SJCRH30 (cell line): Measurements from ENCODE around the gene AMBRA1. TPM values are rescaled to one million over a fixed set of nuclear protein-coding genes. Genes with fewer than 3 reads are reported as not detected.
"Not testable (repeated sequence)": the region's sequence is repeated elsewhere in the genome, so short reads cannot be mapped to it uniquely, and the experiment has no call there.

ENCODE experiments used
- DNase-seq, 2 experiments: peaks; one replicate each; pipeline ENCODE4 v3.0.0-alpha.2; 2015 to 2020
- H3K27ac ChIP-seq: fragments of 250-450 bp; sonication (Bioruptor Pico); 2 replicates; pipeline ENCODE4 v1.5.1; 2020; ENCODE audit warnings: mild to moderate bottlenecking, moderate library complexity
- H3K27me3 ChIP-seq: fragments of 250-450 bp; sonication (Bioruptor Pico); 2 replicates; pipeline ENCODE4 v1.5.1; 2020; ENCODE audit warnings: mild to moderate bottlenecking, moderate library complexity
- H3K36me3 ChIP-seq: fragments of 250-450 bp; sonication (Bioruptor Pico); 2 replicates; pipeline ENCODE4 v1.5.1; 2020; ENCODE audit warnings: mild to moderate bottlenecking, moderate library complexity
- H3K4me1 ChIP-seq: fragments of 250-450 bp; sonication (Bioruptor Pico); 2 replicates; pipeline ENCODE4 v1.5.1; 2020; ENCODE audit warnings: mild to moderate bottlenecking, moderate library complexity
- H3K4me3 ChIP-seq: fragments of 250-450 bp; sonication (Bioruptor Pico); 2 replicates; pipeline ENCODE4 v1.5.1; 2020; ENCODE audit warnings: mild to moderate bottlenecking, moderate library complexity
- H3K9me3 ChIP-seq: fragments of 250-450 bp; sonication (Bioruptor Pico); replicated peaks from 2 replicates; pipeline ENCODE4 v1.5.1; 2020; ENCODE audit warnings: mild to moderate bottlenecking, moderate library complexity
- total RNA-seq: library from RNA; depleted of rRNA; stranded (reverse); fragments of >200 nt; shearing (Covaris generic); gene quantifications from 2 replicates; pipeline ENCODE4 v1.2.3, GENCODE V29; 2014

AMBRA1 gene
- total RNA-seq, 1 experiment from 2014 or later: 23.1 TPM

DNA sequence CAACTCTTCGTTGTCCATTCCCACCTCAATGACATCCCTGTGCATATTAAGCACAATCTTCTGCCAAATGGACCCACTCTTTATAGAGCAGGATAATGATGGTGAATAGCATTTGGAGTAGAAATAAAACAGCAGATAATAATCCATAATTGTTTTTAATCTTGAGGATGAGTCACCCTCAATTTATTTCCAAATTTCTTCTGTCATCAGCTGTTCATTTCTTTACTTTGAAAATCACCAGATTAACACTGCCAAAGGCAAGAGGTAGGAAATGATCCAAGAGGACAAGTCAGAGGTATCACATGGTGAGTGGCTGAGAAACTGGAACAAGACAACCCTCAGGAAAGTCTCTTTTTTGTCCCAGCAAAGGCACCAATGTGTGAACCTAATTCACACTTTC is 7.3 kb upstream of the AMBRA1 start:
- no peak overlapping the region for H3K27ac ChIP-seq
- no peaks in the 10 kb centered on the region for H3K27me3 ChIP-seq
- no peak overlapping the region for H3K4me3 ChIP-seq
- no peak for DNase-seq
- H3K9me3 ChIP-seq: no peaks in the 10 kb centered on the region
- H3K4me1 ChIP-seq: no peaks in the 10 kb centered on the region
- H3K36me3 ChIP-seq: no peaks in the 10 kb centered on the region

DNA sequence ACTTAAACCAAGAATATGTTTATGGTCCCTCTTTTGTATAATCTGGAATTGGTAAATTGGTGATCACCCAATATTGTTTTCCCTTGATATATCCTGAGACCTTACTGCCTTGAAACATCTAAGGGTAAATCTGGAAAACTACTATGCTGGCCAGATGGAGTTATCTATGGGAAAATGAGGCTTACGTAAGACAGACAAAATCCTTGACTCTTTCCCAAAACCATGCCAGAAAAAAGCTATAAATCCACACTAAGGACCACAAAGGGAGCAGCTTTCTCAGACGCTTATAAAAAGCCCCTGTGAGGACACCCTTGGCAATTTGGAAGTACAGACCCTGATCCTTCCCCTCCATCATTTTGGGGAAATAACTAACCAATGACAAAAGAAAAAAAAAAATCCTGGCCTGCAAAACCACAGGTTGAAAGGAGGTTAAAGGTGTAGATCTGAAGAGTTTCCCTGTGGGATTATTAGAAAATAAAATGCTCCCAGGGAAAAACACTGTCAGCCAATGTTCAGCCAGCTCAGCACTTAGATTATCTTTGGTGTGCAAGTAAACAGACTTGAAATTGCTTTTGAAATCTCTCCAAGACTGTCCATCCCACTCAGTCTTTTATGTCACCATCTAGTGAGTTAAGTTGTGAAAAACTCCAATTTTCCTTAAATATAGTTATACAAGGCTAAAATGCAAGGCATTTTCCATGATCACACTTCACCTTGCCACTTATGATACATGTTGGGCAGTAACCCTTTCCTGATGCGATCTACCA is 6.6 kb upstream of the AMBRA1 start:
- no peak overlapping the region for H3K4me3 ChIP-seq
- no peaks in the 10 kb centered on the region for H3K9me3 ChIP-seq
- no peaks in the 10 kb centered on the region for H3K27me3 ChIP-seq
- no peaks in the 10 kb centered on the region for H3K36me3 ChIP-seq
- no peak for DNase-seq
- no peaks in the 10 kb centered on the region for H3K4me1 ChIP-seq
- H3K27ac ChIP-seq: no peak overlapping the region

DNA sequence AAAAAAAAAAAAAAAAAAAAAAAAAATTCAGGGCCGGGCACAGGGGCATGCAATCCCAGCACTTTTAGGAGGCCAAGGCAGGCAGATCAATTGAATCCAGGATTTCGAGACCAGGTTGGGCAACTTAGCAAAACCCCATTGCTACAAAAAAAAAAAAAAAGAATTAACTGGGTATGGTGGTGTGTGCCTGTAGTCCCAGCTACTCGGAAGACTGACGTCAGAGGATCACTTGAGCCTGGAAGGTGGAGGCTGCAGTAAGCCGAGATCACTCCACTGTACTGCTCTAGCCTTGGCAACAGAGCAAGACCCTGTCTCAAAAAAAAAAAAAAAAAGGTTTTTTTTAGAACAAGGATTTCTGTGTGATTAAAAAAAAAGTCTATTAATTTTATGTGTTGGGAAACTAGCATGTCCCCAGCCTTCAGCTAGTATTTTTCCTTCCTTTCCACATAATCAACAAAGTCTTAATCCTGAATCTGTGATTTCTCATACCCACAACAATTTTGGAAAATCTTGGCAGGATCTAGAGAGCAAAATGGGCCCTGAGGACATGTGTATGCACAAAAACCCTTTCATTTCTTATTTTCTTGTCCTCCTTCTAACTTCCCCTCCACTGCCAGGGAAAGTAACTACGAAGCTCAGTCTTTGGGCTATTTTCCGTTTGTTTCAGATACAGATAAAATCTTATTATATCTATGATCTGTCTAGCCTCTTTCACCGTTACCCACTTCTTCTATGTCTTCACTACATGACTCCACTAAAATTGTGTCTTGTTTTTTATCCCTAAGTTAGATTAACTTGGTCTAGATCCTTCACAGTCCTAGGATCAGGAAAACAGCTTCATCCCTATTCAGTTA is 5.7 kb upstream of the AMBRA1 start:
- H3K27me3 ChIP-seq: no peaks in the 10 kb centered on the region
- DNase-seq: no peak
- H3K27ac ChIP-seq: no peak overlapping the region

DNA sequence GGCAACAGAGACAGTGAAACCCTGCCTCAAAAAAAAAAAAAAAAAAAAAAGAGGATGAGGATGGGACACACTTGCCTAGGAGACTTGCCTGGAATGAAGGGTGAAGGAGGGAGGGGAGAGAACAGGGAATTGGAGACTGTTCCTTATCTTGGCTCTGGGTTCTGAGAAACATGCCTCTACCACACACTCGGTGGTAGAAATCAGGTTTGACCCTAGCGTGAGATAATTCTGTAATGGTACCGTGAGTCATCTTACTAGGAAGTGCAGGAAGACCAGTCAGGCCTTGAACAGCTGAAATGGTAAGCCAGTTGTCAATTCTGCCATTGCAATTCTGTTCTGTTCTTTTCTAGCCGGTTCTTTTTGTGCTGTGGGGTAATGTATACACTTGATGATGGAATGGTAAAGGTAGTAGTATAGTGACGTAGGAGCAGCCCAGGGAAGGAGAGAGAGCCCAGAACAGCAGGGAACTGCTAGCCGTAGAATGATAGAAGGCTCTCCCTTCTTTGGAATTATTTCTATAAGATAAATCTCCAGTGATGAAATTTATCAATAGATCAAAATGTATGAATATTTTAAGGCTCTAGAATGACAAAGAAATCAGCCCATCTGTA is 3.9 kb upstream of the AMBRA1 start:
- no peak for DNase-seq
- no peak overlapping the region for H3K4me3 ChIP-seq
- H3K27me3 ChIP-seq: no peaks in the 10 kb centered on the region
- no peaks in the 10 kb centered on the region for H3K9me3 ChIP-seq
- no peak overlapping the region for H3K27ac ChIP-seq
- H3K36me3 ChIP-seq: no peaks in the 10 kb centered on the region
- peaks cover 7% of the 10 kb centered on the region; the same call in 1 of the 2 replicates for H3K4me1 ChIP-seq

More for the DNA sequence above, 5.7 kb upstream of the AMBRA1 start:
- no peak overlapping the region for H3K4me3 ChIP-seq
- H3K36me3 ChIP-seq: no peaks in the 10 kb centered on the region
- H3K4me1 ChIP-seq: 0 out of 2 replicates have a peak, but pooled peaks cover 1% of the 10 kb centered on the region
- no peaks in the 10 kb centered on the region for H3K9me3 ChIP-seq

DNA sequence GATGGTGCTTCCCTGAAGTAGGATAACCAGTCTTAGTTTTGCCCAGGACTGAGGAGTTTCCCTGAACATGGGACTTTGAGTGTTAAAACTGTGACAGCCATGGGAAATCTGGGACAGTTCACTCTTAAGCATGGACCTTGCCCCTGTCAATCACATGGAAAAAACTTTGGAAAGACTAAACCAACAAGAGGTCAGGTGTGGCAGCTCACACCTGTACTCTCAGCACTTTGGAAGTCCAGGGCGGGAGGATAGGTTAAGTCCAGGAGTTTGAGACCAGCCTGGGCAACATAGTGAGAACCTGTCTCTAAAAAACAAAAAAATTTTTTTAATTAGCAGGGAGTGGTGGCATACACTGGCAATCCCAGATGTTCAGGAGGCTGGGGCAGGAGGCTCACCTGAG is 3.3 kb upstream of the AMBRA1 start:
- peaks cover 8% of the 10 kb centered on the region; the same call in 1 of the 2 replicates for H3K4me1 ChIP-seq
- no peak for DNase-seq
- no peaks in the 10 kb centered on the region for H3K9me3 ChIP-seq
- H3K27me3 ChIP-seq: no peaks in the 10 kb centered on the region
- no peaks in the 10 kb centered on the region for H3K36me3 ChIP-seq
- H3K4me3 ChIP-seq: no peak overlapping the region
- no peak overlapping the region for H3K27ac ChIP-seq

DNA sequence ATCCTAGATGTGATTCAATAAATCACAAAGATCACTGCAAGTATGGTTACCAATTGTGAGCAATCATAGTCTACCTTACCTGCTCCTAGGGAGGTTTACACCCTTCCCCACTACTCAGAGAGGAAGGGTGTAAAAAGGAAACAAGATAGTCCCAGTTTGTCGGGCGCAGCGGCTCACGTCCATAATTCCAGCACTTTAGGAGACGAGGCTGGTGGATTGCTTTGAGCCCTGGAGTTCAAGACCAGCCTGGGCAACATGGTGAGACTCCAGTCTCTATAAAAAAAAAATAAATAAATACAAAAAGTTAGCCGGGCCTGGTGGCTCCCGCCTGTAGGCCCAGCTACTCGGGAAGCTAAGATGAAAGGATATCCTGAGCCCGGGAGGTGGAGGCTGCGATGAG is 962 bp upstream of the AMBRA1 start:
- peak overlapping the region; percentile 81 for H3K4me3 ChIP-seq
- H3K27me3 ChIP-seq: no peaks in the 10 kb centered on the region
- H3K4me1 ChIP-seq: peaks cover 8% of the 10 kb centered on the region; the same call in 1 of the 2 replicates
- H3K36me3 ChIP-seq: no peaks in the 10 kb centered on the region
- peak overlapping the region; percentile 57 for H3K27ac ChIP-seq
- no peak for DNase-seq
- H3K9me3 ChIP-seq: no peaks in the 10 kb centered on the region

DNA sequence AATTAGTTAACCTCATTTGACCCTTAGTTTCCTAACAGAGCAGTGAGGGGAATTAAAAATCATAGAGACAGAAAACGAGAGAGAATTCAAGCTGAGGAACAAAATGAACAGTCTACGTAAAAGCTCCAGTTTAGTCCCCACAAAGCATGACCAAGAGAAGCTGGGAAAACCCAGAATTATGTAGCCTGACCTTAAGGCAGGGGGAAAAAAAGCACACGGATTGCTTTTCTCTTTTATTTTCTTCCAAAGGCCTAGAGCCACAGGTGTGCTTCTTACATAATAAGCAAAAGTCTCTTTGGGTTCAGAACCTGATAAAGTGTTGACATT is 514 bp upstream of the AMBRA1 start:
- Histone ChIP-seq H3K9me3 (no peaks in the 10 kb centered on the region), H3K27ac (peak overlapping the region; percentile 57), H3K36me3 (no peaks in the 10 kb centered on the region), H3K4me1 (peaks cover 8% of the 10 kb centered on the region; the same call in 1 of the 2 replicates), H3K4me3 (peak overlapping the region; percentile 81), H3K27me3 (no peaks in the 10 kb centered on the region)
- no peak for DNase-seq

DNA sequence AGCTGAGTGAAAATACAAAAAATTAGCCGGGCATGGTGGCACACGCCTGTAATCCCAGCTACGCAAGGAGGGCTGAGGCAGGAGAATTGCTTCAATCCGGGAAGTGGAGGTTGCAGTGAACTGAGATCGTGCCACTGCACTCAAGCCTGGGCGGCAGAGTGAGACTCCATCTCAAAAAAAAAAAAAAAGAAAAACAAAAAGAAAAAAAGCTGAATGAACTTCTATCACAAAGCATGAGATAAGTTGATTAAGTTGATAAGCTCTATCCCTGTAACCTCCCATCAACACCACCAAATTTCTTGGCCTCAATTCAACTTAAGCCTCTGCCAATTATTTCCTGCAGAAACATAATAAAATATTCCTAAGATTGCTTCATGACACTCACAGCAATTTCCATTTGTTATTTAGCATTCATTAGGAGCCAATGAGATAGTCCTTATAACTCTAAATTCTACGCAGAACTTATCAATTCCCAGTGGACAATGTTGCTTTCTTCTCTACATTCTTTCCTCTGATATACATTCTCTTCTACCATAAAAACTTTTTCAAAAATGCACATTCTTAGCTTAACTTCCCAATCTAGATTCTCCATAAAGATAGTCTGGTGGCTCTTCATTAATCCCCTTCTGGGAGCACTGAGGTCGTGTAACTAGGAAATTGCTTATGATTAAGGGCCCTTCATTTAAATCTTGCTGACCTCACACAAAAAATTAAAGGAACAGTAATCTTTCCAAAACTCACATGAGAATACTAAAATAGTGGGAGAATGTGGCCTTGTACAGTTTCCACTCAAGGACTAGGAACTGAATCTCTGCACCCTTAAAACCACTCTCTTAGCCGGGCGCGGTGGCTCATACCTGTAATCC is 2.9 kb downstream of the AMBRA1 start:
- Histone ChIP-seq H3K4me3 (no peak overlapping the region), H3K9me3 (no peaks in the 10 kb centered on the region), H3K27me3 (no peaks in the 10 kb centered on the region), H3K27ac (no peak overlapping the region), H3K36me3 (no peaks in the 10 kb centered on the region; the same call in 1 of the 2 replicates), H3K4me1 (peaks cover 8% of the 10 kb centered on the region; the same call in 1 of the 2 replicates)
- DNase-seq: no peak

DNA sequence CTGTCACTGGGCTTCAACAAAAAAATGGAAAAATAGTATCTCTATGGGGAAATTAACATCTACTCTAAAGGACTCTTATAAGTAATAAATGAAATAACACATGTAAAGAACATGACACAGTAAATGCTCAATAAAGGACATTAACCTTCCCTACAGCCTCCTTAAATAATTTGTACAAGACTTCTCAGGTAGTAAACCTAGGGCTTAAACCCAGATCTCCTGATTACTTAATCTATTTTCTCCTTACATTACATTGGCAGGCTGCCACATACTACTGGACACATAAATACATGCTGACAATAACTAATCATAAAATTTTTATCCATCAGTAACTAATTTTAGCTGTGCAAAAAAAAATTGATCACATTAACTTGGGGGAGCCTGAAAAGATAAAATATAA is 4.9 kb downstream of the AMBRA1 start:
- Histone ChIP-seq H3K4me3 (no peak overlapping the region), H3K27me3 (no peaks in the 10 kb centered on the region), H3K4me1 (peaks cover 5% of the 10 kb centered on the region; the same call in 1 of the 2 replicates), H3K27ac (no peak overlapping the region), H3K9me3 (no peaks in the 10 kb centered on the region), H3K36me3 (peaks cover 5% of the 10 kb centered on the region)
- no peak for DNase-seq

DNA sequence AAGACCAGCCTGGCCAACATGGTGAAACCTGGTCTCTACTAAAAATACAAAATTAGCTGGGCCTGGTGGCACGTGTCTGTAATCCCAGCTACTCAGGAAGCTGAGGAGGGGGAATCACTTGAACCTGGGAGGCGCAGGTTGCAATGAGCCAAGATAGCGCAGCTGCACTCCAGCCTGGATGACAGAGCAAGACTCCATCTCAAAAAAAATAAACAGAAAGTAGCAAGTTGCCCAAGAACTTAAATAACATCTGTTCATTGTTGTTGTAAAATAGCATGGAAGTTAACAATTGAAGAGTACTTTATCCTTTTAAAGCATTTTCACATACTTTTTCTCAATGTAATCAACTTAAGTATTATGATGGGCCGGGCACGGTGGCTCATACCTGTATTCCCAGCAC is 5.7 kb downstream of the AMBRA1 start:
- Histone ChIP-seq H3K27ac (no peak overlapping the region), H3K27me3 (no peaks in the 10 kb centered on the region), H3K4me3 (no peak overlapping the region), H3K36me3 (peaks cover 5% of the 10 kb centered on the region), H3K4me1 (peaks cover 5% of the 10 kb centered on the region; the same call in 1 of the 2 replicates), H3K9me3 (no peaks in the 10 kb centered on the region)
- DNase-seq: no peak

DNA sequence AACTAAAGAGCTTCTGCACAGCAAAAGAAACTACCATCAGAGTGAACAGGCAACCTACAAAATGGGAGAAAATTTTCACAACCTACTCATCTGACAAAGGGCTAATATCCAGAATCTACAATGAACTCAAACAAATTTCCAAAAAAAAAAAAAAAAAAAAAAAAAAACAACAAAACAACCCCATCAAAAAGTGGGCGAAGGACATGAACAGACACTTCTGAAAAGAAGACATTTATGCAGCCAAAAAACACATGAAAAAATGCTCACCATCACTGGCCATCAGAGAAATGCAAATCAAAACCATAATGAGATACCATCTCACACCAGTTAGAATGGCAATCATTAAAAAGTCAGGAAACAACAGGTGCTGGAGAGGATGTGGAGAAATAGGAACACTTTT is 10.3 kb downstream of the AMBRA1 start:
- H3K27ac ChIP-seq, H3K36me3 ChIP-seq, H3K4me1 ChIP-seq, H3K4me3 ChIP-seq, H3K9me3 ChIP-seq, DNase-seq, H3K27me3 ChIP-seq: not testable (repeated sequence)

DNA sequence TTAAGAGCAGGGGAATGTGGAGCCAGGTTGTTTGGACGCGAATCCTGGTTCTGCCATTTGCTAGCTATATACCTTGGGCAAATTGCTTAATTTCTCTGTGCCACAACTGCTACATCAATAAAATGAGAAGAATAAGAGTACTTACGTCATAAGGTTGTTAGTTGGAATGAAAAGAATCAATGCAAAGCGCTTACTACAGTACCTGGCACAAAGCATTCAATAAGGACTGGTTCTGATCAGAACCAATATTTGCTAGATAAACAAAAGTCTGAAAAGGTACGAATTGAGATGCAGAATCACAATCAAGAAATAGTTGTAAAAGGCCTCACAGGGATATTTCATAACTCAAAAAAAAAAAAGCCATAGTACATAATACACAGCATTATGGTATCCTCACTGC is 11.2 kb downstream of the AMBRA1 start:
- DNase-seq: no peak
- no peaks in the 10 kb centered on the region; the same call in 1 of the 2 replicates for H3K9me3 ChIP-seq
- H3K27me3 ChIP-seq: no peaks in the 10 kb centered on the region
- H3K27ac ChIP-seq: no peak overlapping the region
- peaks cover 5% of the 10 kb centered on the region for H3K36me3 ChIP-seq
- no peaks in the 10 kb centered on the region for H3K4me1 ChIP-seq
- no peak overlapping the region for H3K4me3 ChIP-seq

DNA sequence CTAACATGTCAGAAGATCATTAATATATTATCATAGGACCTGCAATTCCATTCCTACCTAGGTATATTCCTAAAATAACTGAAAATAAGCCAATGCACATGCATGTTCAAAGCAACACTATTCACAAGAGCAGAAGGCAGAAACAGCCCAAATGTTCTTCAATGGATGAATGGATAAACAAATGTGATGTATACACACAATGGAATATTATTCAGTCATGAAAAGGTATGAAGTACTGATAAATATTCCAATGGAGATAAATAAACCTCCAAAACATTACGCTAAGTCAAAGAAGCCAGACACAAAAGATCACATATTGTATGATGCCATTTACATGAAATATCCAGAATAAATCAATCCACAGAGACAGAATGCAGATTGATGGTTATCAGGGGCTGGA is 16.8 kb downstream of the AMBRA1 start:
- Histone ChIP-seq H3K36me3 (peaks cover 8% of the 10 kb centered on the region; the same call in 1 of the 2 replicates), H3K27me3 (no peaks in the 10 kb centered on the region), H3K4me1 (no peaks in the 10 kb centered on the region), H3K4me3 (no peak overlapping the region), H3K9me3 (no peaks in the 10 kb centered on the region; the same call in 1 of the 2 replicates), H3K27ac (no peak overlapping the region)
- no peak for DNase-seq

DNA sequence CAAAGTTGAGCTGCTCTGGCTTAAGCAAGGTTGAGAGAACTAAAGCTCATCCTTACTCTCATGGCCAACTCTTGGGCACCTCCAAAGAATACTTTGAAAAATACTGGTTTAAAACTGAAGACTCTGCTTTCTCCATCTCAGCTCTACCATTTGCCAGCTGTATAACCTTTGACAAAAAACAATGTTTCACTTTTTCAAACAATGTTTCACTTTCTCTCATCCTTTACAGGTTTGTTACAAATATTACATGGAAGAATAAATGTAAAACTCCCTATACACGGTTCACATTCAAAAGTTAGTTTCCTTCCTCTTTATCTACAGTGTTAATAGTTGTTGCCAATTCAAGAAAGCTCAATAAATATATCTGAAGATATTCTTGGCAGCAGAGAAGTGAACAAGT is 19.2 kb downstream of the AMBRA1 start:
- H3K4me1 ChIP-seq: no peaks in the 10 kb centered on the region
- H3K27me3 ChIP-seq: no peaks in the 10 kb centered on the region
- no peak for DNase-seq
- H3K4me3 ChIP-seq: no peak overlapping the region
- no peaks in the 10 kb centered on the region; the same call in 1 of the 2 replicates for H3K9me3 ChIP-seq
- H3K36me3 ChIP-seq: peaks cover 8% of the 10 kb centered on the region; the same call in 1 of the 2 replicates
- no peak overlapping the region for H3K27ac ChIP-seq
